HG03469 (cell line): ENCODE results near the gene CCDC92B.
"Not testable (repeated sequence)": the region's sequence is repeated elsewhere in the genome, so short reads cannot be mapped to it uniquely, and the experiment has no call there.

ENCODE experiments used
- ATAC-seq: cut with Tn5 transposase; IDR thresholded peaks from one replicate; pipeline ENCODE4 v1.9.1; 2021; ENCODE audit warnings: mild to moderate bottlenecking, moderate library complexity, moderate number of reproducible peaks; ENCODE audit not compliant: unreplicated experiment

The CCDC92B gene

DNA sequence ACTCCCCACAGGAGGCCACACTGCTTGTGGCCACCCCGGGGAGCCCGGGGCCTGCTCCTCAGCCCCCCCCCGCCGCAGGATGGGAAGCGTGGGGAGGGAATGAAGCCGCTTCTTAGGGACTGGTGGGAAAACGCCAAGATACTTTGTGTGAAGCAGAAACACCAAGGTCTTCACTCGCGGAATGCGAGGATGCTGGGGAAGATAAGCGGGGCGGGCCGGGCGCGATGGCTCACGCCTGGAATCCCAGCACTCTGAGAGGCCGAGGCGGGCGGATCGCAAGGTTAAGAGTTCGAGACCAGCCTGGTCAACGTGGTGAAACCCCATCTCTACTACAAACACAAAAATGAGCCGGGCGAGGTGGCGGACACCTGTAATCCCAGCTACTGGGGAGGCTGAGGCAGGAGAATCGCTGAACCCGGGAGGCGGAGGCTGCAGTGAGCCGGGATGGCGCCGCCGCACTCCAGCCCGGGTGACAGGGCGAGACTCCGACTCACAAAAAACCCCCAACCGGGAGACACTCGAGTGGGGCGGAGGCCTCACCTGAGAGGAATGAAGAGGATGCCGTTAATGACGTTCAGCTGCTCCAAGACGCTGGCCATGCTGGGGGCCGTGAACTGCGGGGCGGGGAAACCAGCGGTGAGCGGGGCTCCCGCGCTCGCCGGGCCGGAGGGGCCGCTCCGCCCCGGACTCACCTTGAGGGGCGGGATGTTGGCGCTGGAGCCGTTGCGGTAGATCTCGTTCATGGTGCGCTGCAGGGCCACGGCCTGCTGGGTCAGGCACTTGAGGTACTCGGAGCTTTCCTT, 58.2 kb downstream of the CCDC92B start:
- ATAC-seq, result no peak

GRCh38 chr17:2690165-2691068, 59.0 kb downstream of the CCDC92B start:
- no peak for ATAC-seq

DNA sequence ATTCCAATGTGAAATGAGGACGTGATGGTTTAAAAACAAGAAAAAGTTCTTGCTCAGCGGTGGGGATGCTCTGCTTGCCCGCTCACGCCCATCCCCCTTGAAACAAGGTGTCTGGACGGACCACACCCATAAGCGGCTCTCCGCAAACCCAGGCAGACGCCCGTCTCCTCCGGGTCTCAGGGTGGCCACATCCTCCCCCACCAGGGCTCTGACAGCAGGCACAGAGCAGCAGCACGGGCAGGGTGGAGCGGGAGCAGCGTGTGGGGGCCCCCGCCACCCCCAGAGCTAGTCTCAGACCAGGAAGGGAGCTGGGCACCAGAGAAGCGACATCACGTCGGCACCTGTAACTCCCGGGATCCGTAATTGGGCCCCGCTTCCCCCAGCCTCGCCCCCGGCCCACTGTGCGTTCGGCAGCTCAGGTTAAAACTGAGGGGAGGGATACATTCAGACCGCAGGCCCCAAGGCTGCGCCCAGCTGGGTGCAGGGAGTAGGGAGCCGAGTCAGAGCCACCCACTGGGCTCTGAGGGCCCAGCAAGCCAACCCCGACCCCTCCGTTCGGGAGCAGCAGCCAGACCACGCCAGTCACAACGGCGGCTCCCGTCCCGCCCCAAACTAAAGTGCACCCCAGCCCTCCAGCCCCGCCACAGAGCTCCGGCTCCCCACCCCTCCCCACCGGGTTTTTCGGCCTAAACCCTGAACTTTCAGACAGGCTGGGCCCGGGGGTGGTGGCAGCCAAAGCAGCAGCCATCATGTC, 59.9 kb downstream of the CCDC92B start:
- ATAC-seq, result no peak

DNA sequence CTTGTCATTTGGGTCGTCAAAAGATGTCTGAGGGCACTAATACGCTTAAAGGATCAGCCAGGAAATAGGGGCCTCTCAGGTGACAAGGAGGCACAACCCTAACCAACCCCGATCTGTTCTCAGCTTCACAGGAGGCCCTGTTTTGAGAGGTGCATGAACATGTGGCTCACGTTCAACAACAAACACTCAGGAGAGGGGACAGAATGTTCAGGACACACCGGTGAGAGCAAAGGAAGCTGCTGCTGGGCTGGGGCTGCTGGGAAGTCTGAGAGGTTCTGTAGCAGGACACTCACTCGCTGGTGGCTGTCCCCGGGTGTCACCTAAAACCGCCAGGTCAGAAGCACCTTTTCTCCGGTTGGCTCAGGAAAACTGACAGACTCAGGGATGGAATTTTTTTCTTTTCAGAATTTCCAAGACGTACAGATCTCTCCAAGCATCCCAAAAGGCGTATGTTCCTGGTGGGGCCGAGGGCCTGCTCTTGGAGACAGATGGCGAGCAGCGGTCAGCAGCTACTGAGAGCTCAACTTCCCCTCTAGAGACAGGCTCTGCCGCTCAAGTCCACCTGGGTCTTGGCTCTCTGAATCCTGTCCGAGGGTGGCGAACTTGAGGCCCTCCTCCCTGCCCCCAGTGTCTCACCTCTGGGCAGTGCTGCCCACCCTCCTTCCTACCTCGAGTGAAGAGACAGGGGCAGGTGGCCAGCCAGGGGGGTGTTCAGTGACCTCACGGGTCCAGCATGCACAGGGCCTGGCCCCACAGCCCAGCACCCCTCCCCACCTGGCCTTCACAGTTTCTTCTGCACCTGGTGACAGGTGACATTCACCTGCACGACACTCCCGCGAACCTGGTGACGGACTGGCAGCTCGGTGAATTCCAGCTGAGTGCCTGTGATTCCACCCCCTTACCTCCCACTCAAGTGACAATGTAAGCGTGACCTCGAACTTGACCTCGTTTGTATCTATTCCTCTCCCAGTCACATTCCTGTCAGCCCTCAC, 60.8 kb downstream of the CCDC92B start:
- ATAC-seq, result no peak

DNA sequence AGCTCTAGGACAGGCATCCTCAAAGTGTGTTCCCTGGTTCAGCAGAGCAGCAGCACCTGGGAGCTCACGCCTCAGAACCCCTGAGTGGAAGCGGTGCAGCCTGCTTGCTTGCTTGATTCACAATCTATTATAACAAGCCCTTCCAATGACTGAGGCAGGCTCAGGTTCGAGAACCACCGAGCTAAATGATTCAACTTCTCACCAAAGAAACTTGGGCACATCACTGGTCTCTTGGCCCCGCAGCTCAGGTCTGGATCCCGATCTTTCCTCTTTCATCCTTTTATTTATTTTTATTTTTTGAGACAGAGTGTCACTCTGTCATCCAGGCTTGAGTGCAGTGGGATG, 62.4 kb downstream of the CCDC92B start:
- ATAC-seq, result no peak

DNA sequence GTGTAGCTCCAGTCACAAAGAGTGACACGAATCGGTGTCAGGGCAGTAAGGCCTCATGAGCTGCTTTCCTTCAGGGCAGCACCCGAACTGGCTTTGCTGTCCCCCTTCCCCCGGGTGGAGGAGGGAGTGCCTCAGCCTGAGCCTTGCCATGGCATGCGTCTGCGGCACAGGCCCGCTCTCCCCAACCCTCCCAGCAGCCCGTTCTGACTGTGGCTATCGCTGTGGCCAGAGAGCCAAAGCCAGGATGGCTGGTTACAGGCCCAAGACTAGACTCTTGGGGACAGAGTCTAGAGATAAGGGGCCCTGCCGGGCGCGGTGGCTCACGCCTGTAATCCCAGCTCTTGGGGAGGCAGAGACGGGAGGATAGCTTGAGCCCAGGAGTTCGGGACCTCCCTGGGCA, 63.8 kb downstream of the CCDC92B start:
- no peak for ATAC-seq

- no peak for ATAC-seq
Observed at GRCh38 chr17:2684549-2684948, 64.9 kb downstream of the CCDC92B start.

- no peak for ATAC-seq
Observed at GRCh38 chr17:2683912-2684311, 65.5 kb downstream of the CCDC92B start.

DNA sequence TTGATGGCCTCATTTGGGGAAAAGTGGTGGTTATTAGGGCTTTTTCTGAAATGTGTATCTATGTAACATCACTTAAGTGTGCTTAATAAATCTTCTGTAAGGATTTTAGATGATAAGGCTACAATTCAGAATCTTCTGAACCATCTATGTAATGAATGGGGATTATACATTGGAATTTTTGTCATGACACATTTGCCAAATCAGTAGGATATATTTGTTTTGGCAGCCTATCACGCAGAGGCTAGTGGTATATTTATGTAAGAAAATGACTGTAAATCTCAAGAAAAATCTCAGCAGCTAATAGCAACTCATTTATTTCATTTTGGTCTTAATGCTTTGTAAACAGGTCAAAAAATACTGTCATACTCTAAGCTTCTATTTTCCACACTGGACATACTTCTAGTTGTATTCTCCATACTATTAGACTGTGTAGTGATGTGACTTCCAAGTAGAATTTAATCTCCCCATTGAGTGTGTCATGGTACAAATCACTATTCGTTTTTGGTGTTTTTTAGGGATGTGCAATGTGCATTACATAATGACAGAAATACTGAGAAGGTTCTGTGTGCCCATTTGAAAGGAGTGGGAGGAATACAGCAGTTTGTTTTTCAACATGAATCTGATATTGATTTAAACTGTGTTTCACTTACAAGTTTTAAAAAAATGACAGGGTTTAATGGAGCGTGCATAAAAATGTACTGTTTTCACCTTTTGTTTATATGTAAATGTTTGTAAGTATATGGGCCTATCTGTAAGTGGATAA, 67.1 kb downstream of the CCDC92B start:
- no peak for ATAC-seq

DNA sequence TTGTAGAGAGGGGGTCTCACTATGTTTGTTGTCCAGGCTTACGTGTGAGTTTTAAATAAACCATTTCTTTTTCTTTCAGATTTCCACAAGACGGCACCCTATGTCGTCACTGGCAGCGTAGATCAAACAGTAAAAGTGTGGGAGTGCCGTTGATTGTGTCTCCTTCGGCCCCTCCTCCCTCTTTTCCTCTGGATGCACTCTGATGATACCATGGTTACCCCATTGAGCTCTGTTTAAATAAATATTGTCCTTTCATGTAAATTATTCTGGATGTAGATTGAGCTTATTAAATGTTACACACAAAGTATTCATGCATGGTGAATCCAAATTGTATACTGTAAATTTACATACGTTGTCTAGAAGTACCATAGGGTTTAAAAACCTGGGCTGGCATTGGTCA, 67.8 kb downstream of the CCDC92B start:
- no peak for ATAC-seq

GRCh38 chr17:2680961-2681360, 68.5 kb downstream of the CCDC92B start:
- no peak for ATAC-seq

GRCh38 chr17:2679247-2679646, 70.2 kb downstream of the CCDC92B start:
- ATAC-seq, result not testable (repeated sequence)
